GM21825 (cell line): ENCODE data around the gene PRDM11.
"Not testable (repeated sequence)": the region's sequence is repeated elsewhere in the genome, so short reads cannot be mapped to it uniquely, and the experiment has no call there.

ENCODE experiments used
- ATAC-seq: cut with Tn5 transposase; IDR thresholded peaks from one replicate; pipeline ENCODE4 v1.9.1; 2021; ENCODE audit warnings: mild to moderate bottlenecking, moderate library complexity; ENCODE audit not compliant: unreplicated experiment

Gene PRDM11

DNA sequence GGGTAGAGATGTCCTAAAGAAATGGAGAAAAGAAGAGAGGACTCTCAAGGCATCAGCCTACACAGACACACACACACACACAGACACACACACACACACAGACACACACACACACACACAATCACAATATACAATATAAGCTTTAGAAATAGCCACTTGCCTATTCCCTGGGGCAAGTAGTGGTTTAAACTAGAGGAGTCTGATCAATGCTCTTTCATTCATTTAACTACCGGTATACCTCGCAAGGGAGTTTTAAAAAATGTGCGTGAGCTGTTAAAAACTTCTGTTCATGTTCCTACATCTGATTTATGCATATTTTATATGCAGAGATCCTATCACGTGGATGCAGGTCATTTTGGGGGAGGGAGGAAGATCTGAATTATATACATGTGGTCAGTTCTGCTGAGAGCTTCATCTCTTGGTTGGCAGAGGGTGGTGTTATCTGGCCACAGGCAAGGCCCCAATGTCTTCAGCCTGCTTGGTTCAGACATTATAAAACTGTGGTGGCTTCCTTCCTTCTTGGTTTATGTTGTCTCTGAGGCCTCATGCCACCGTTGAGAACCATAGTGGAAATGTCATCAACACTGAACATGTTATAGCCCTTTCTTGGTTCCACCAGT lies 83.1 kb downstream of the PRDM11 start:
- no peak for ATAC-seq

DNA sequence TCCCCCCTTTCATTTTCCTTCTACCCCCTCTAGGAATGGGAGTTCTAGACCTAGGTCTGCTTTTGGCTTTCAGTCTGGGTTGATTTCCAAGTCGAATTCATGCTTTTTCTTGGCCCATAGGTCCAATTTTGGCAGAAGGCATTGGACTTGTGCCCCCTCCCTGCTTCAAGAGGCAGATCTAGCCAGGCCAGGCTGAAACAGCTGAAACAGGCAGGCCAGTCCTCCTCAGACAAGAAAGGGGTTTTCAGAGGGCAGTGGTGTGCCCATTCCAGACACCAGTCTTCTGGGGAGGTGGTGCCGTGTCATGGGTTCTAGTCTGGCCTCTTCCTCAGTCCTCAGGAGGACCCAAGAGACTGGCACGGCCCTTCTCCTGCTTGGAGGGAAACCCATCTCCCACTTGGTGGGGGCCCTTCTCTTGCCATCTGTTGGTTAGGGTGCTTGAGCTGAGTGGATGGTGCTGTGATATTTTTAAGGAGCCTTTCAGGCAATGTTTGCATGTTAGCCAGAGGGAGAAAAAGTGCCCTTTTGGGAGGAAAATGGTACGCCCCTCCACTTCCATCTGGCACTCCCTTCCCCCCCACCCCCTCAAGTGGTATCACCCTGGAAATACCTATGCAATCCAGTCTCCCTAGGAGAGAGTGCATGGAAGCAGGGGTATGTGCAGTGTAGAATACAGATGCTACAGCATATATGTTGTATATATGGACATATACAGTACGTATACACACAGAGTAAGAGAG lies 86.1 kb downstream of the PRDM11 start:
- ATAC-seq, result no peak

DNA sequence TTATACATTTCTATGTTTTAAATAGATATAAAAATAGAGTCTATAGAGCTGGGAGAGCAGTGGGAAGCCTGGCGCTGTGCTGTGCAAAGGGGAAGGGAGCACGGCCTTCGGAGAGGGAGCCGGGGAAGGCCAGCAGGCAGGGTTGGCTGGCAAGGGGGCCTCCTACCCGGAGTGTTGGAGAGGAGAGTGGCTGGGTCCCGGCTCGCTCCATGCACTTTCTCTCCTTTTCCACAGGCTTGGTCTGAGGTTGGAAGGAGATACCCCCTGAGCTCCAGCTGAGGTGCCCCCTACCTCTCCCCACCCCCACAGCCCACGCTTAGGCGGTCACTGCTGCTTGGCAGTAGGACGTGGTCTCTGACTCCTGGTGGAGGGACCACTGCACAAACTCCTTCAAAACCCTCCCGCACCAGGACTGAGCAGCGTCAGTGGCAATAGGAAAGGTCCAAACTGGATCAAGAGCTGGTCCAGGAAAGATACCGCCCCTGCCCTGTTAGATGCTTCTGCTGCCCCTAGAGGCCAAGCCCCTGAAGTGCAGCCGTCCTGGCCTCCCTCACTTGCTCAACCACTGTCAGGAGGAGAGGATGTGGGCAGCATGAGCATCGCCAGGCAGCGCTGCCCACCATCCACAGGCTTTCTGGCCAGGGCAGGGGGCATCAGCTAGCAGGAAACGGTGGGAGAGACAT lies 86.8 kb downstream of the PRDM11 start:
- ATAC-seq, result no peak

DNA sequence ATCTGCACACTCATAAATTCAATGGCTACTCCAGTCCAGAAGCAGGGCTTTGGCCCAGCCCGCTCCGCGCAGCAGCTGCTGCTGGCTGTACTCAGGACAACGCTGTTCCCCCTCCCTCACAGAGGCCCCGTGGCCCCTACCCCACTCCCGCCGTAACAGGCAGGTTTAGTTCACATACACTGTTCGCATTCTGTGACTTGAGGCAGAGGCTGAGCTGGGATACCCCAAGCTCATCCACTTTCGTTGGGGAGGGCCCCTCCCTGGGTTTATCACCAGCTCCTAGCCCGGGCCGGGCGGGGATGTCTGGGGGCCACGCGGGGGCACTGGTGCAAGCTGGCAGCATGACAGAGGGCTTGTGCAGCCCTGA lies 87.3 kb downstream of the PRDM11 start:
- ATAC-seq, result no peak

DNA sequence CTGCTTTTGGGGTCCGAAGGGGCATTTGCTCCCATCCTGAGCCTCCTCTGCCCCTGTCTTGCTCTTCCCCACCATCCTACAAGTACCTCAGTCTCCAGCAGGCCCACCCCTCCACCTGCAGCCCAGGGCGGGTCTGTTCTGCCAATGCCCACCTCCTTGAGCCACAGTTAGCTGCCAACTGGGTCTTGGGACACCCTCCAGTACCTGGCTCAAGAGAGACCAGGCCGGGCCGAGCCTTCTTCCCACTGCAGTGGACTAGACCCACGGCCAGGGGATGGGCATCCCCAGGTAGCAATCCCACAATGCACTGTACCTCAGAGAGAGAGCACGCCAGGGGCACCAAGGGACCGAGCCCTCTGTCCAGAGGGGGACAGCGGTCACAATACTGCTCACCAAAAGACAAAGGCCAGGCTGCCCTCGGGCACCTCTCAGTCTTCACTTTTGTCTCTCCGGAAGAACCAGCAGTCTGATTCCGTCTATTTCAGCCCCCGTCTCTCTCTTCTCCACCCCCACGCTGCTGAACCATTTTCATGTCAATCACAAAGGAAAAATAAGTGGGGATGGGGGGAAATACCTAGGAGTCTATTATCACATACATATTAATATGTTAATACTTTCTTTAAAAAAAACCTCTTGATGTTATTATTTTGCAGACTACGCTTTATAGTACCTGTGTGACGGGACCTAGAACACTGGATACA lies 88.0 kb downstream of the PRDM11 start:
- ATAC-seq, result no peak

DNA sequence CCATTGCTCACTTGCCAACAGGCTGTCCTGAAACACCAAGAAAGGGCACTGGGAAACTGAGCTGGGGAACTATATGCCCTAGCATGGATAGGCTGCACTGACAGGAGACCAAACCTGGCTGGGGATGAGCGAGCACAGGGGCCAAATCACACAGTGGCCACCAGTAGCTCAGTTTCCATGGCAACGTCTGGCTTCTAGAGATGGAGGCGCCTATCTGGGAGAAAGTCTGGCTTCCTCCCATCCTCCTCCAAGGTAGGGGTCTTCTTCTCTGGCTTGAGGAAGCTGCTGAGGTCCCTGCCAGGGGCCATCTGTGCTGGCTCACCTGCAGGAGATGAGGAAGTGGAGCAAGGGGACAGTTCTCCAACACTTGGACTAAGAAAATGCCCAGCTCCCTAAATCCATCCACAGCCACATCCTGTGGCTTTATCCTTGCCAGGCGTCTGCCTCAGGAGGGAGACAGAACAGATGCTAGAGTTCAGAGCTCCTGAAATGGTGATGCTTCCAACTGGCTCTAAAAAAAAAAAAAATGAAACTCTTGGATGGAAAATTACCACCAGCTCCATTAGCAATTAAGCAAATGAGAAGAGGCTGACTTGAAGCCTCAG lies 91.4 kb downstream of the PRDM11 start:
- no peak for ATAC-seq

DNA sequence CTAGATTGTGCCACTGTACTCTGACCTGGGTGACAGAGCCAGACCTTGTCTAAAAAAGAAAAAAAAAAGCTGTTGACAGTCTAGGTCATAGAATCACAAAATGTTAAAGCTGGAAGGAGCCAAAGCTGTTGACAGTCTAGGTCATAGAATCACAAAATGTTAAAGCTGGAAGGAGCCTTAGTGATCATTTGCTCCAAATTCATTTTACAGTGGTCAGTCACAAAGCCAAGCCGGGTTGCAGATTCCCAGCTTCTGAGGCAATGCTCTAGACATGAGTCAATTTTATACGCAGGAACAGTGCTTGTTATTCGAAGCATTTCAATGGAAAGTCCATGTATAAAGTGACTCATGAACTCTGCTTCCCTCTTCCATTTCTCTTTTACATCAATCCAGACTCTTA lies 92.3 kb downstream of the PRDM11 start:
- no peak for ATAC-seq

DNA sequence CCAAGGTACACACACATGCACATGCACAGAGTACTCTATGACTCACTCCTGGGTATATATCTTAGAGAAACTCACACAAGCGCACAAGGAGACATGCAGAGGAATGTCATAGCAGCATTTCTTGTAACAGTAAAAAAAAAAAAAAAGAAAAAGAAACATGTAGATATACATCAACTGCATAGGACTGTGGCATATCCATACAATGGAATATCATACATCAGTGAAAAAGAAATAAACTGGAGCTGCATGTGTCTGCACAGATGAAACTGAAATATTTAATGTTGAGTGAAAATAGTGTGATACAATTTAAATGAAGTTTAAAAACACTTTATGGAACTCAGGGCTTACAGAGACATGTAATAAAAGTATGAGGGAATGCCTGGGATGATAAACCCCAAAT lies 93.3 kb downstream of the PRDM11 start:
- ATAC-seq, result no peak

DNA sequence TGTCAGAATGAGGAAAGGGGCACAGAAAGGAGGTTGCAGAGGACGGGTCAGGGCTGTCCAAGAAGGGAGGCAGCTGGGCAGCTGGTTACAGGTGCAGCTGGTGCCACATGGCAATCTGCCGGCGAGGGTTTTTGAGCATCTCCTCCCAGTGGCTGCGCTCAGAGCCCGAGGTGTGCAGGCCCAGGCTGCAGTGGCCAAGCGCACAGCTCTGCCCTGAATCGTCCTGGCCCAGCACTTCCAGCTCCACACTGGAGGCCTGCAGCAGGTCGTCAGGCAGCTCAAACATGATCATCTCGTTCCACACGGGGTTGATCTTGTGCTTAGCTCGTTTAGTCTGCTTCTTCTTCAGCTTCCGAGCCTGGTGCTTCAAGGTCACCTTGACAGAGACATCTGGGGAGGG lies 97.5 kb downstream of the PRDM11 start:
- no peak for ATAC-seq

DNA sequence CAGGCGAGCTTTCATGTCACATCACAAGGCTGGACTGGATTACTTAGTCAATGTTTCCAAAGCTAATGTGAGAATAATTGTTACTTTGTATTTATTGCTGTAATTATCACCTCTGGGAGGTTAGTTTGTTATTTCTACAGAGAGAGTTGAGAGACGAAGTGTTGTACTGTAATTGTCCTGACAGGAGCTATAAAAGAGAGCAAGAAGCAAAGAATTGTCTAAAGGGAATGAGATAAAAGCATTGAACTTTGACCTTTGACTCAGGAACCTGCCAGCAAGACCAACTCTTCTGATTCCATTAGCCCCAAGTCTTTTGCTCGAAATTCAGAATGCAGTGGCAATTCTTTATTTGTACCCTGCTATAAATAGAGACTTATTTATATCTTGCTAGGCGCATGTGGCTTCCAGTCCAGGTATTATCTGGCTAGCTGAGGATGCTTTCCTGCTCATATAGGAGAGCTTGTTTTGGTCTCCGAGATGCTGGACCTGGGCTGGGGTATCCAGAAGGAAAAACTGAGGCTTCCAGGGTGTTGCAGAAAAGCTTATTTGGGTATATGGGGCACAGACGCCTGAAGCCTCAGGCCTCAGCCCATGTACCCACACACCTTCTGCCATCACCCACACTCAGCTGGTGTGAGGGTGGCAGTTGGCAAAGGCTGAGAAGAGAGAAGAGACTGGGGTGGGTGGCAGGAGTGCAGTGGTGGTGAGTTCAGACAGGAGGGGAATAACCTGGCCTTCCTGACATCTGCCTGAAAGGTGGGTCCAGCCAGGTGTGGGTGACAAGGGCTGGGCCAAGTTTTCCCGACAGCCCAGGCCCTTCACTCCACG lies 99.0 kb downstream of the PRDM11 start:
- ATAC-seq, result no peak

DNA sequence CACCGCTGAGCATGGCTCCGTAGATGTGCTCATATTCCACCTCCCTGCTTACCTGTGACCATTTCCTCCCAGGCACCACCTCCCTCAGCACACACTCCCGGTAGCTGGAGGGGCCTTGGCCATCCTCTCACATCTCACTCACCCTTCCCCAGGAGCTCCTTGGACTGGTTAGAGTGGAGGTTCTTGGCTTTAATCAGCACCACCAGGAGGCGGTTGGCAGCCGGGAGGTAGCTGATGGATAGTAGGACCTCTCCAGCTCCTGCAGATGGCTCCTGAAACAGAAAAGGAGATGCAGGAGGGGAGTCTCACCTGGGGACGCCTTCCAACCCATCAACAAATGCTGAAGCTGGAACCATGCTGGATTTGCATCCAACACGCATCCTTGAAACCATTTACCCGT lies 99.8 kb downstream of the PRDM11 start:
- no peak for ATAC-seq

DNA sequence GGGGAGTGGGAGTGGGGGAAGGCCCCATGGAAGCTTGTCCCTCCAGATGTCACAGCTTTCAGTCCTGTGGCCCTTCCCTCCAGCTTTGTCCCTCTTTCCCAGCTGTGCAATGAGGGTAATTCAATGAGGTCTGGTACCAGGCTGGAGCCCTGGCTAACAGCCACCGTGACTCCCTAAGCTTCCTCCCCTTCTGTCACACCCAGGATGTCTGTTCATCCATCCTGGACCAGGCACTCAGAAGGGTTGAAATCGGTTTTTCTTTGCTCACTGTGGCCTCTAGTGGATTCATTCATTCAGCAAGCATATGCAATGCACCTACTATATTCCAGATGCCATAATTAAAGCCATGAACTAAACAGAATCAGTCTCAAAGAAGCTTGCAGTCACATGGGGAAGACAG lies 101.0 kb downstream of the PRDM11 start:
- no peak for ATAC-seq

DNA sequence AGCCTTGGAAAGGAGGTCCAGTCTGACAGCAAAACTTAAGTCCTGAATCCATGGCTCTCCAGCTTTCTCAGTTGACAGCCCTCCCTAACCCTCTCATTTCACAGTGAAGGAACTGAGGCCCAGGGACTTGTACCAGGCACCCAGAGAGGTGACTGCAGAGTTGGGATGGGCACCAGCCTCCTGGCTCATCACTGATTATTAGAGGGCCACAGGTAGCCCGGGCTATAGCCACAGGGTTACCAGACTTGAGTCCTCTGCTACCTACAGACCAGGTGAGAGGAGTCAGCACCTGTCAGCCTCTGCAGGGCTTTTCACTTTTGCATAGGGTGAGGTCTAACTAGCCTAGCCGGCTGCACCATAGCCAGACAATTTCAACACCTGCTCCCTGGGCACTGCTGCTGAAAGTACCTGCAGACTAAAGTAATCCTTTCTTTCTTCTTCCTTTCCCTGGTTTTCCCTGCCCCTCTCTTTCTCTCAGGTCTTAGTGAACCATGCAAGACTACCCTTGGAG lies 102.1 kb downstream of the PRDM11 start:
- ATAC-seq, result no peak

DNA sequence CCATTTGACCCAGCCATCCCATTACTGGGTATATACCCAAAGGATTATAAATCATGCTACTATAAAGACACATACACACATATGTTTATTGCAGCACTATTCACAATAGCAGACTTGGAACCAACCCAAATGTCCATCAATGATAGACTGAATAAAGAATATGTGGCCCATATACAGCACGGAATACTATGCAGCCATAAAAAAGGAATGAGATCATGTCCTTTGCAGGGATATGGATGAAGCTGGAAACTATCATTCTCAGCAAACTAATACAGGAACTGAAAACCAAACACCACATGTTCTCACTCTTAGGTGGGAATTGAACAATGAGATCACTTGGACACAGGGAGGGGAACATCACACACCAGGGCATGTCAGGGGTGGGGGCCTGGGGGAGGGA lies 102.9 kb downstream of the PRDM11 start:
- not testable (repeated sequence) for ATAC-seq

DNA sequence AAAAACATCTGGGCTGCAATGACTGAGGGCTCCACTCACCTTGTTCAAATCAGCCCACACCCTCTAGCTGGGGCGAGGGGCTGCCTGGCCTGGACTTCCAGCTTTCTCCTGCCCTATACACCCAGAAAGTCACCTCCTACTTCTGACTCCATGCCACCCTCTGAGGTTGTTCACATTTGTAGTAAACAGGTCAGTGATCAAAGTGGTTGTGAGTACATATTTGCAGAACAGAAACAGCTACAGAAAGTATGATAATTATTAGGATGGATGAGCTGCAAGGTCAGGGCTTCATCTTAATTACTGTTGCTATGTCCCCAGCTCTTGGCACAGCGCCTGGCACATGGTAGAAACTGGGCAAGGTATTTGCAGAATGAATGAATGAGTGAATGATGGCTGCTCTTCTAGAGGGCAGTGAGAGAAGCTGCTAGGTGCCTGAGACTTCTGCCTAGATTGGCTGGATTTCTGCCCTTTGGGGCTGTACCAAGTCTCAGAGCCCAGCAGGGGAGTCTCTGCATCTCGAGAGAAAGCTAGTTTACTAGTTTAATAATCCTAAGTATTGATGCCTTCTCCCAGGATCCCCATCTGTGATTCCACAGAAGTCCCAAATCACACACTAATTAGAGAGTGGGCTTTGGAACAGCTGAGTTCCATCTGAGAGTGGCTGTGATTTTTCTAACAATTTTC lies 103.7 kb downstream of the PRDM11 start:
- no peak for ATAC-seq

DNA sequence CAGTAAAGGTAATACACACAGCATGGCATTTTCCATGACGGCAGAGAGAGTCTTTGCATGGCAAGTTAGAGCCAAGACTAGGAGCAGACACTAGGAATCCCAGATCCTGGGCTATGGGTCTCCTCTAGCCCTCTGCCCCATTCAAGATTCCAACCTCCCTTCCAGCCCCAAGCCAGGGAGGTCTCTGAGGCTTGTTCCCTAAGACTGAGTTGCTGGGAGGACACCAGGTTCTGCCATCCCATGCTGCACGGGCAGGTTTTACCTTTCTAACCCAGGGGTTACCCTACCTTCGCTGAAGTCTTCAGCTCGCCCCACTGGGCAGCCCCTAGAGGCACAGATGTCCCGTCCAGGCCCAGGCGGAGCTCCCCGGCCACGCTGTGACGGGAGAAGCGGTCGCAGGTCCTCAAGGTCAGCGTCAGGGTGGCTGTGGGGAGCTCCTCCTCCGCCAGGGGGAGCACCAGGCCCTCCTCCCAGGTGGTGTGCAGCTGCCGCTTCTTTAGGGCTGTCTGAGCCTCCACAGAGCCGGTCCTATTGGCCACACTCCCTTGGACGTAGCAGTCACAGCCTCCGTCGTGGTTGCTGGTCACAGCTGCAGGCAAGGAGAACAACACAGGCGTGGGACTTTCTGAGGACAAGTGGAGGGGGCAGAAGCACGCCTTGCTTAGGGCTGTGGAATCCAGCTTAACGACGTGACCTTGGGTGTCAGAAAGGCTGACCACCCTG lies 105.9 kb downstream of the PRDM11 start:
- ATAC-seq, result no peak

DNA sequence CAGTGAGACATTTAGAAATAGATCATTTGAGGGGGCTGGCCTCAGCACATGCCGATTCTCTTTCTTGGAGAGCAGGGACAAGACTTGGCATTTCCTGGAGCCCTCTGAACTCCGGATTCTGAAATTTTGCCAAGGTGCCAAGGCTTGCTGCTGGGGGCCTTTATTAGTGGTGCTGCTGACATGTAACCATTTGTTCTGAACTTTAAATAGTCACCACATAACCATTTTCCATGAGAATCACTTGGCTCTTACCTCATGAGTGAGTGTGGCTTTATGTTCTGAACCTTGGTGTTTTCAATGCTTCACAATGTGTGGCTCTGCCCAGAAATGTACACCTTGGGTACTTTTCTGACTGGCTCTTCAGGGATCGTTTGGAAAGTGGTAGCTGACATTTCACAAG lies 106.4 kb downstream of the PRDM11 start:
- ATAC-seq, result no peak

DNA sequence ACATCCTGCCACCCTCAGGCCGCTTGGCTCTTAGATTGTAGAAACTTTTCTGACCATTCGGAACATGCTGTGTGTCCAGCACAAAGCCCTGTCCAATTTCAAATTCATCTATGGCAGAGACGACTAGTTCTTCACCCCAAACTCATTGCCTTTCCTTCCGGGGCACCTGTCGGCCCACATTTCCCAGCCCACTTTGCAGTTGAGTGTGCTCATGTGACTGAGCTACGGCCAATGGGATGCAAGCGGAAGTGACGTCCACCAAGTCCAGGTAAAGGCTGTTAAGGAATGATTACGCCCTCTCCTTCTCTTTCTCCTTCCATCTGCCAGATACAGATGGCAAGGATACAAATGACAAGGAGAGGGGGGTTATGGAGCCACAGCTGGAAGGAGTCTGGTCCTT lies 107.2 kb downstream of the PRDM11 start:
- no peak for ATAC-seq

DNA sequence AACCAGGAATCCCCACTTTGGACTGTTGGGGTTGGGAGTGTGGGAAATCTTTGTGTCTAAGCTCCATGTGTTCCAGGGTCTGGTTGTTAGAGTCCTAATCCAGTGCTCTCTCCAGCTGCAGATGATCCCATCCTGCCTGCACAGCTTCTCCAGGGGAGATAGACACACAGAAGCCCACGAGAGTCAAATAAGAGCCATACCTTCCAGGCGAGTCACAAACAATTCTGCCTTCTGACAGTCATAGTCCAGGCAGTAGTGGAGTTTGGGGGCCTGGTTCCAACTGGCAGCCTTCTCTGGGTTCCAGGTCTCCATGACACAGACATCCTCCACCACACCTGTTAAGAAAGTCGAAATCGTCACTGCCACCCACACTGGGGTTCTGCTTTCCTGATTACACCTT lies 107.6 kb downstream of the PRDM11 start:
- no peak for ATAC-seq
